ENCODE results near the gene MMRN2.
"Not testable (repeated sequence)": the region's sequence is repeated elsewhere in the genome, so short reads cannot be mapped to it uniquely, and the experiment has no call there.

The MMRN2 gene

GRCh38 chr10:86956195-86956847 is 1.1 kb downstream of the MMRN2 start:
- DNase-seq (ENCODE audit: low read depth in 1 of 2, low spot score in 1 of 2) = no peak

- no peak for DNase-seq (ENCODE audit: low read depth in 1 of 2, low spot score in 1 of 2)
These were observed 1.8 kb downstream of the MMRN2 start for GRCh38 chr10:86955501-86956194.

- no peak for DNase-seq (ENCODE audit: low read depth in 1 of 2, low spot score in 1 of 2)
These were observed 2.5 kb downstream of the MMRN2 start for GRCh38 chr10:86954681-86955500.

- no peak for DNase-seq (ENCODE audit: low read depth in 1 of 2, low spot score in 1 of 2)
These were observed 3.4 kb downstream of the MMRN2 start for GRCh38 chr10:86953747-86954680.

- DNase-seq (ENCODE audit: low read depth in 1 of 2, low spot score in 1 of 2) = not testable (repeated sequence)
These were observed 4.7 kb downstream of the MMRN2 start for GRCh38 chr10:86952697-86953096.

- no peak for DNase-seq (ENCODE audit: low read depth in 1 of 2, low spot score in 1 of 2)
These were observed 5.3 kb downstream of the MMRN2 start for GRCh38 chr10:86952106-86952505.

GRCh38 chr10:86951184-86951761 is 6.1 kb downstream of the MMRN2 start:
- no peak for DNase-seq (ENCODE audit: low read depth in 1 of 2, low spot score in 1 of 2)

- DNase-seq (ENCODE audit: low read depth in 1 of 2, low spot score in 1 of 2) = no peak
These were observed 7.1 kb downstream of the MMRN2 start for GRCh38 chr10:86950349-86950748.

GRCh38 chr10:86947806-86948205 is 9.6 kb downstream of the MMRN2 start:
- DNase-seq (ENCODE audit: low read depth in 1 of 2, low spot score in 1 of 2) = not testable (repeated sequence)

- DNase-seq (ENCODE audit: low read depth in 1 of 2, low spot score in 1 of 2) = no peak
These were observed 10.9 kb downstream of the MMRN2 start for GRCh38 chr10:86946213-86947155.

GRCh38 chr10:86945361-86946212 is 11.8 kb downstream of the MMRN2 start:
- no peak for DNase-seq (ENCODE audit: low read depth in 1 of 2, low spot score in 1 of 2)

- DNase-seq (ENCODE audit: low read depth in 1 of 2, low spot score in 1 of 2) = no peak
These were observed 12.5 kb downstream of the MMRN2 start for GRCh38 chr10:86944907-86945306.

GRCh38 chr10:86944471-86944870 is 12.9 kb downstream of the MMRN2 start:
- DNase-seq (ENCODE audit: low read depth in 1 of 2, low spot score in 1 of 2) = no peak

GRCh38 chr10:86944031-86944419 is 13.4 kb downstream of the MMRN2 start:
- DNase-seq (ENCODE audit: low read depth in 1 of 2, low spot score in 1 of 2) = no peak

GRCh38 chr10:86943316-86944030 is 13.9 kb downstream of the MMRN2 start:
- no peak for DNase-seq (ENCODE audit: low read depth in 1 of 2, low spot score in 1 of 2)

- no peak for DNase-seq (ENCODE audit: low read depth in 1 of 2, low spot score in 1 of 2)
These were observed 14.7 kb downstream of the MMRN2 start for GRCh38 chr10:86942441-86943315.

GRCh38 chr10:86941991-86942421 is 15.4 kb downstream of the MMRN2 start:
- DNase-seq (ENCODE audit: low read depth in 1 of 2, low spot score in 1 of 2) = no peak

Data from activated T-helper 1 cell treated with anti-CD3 and anti-CD28 coated beads, Interleukin-2, amount 50 U/mL, for 16 hours (primary cell).